NCI-H1092 (cell line): ENCODE data around the gene MCRS1.
"Not testable (repeated sequence)": the region's sequence is repeated elsewhere in the genome, so short reads cannot be mapped to it uniquely, and the experiment has no call there.

Experiments used
- DNase-seq: peaks from one replicate; lab custom pipeline; 2025; lab: John Stamatoyannopoulos, UW

The MCRS1 gene

GRCh38 chr12:49515266-49515665 lies 52.7 kb downstream of the MCRS1 start:
- no peak for DNase-seq

- no peak for DNase-seq
These were observed 55.4 kb downstream of the MCRS1 start for GRCh38 chr12:49512546-49512945.

GRCh38 chr12:49511410-49511809 lies 56.5 kb downstream of the MCRS1 start:
- no peak for DNase-seq

GRCh38 chr12:49509681-49510080 lies 58.3 kb downstream of the MCRS1 start:
- not testable (repeated sequence) for DNase-seq
